HG03575 (cell line): ENCODE results near the gene EDC3.
"Not testable (repeated sequence)": the region's sequence is repeated elsewhere in the genome, so short reads cannot be mapped to it uniquely, and the experiment has no call there.

Source experiments
- ATAC-seq: cut with Tn5 transposase; IDR thresholded peaks from one replicate; pipeline ENCODE4 v1.9.1; 2021; ENCODE audit not compliant: unreplicated experiment, insufficient number of reproducible peaks, low FRiP score; ENCODE audit errors: extremely low read depth

Gene EDC3

GRCh38 chr15:74596736-74597135 is 99.1 kb downstream of the EDC3 start:
- ATAC-seq, result not testable (repeated sequence)

GRCh38 chr15:74595271-74595670 is 100.6 kb downstream of the EDC3 start:
- ATAC-seq, result no peak

GRCh38 chr15:74594455-74594854 is 101.4 kb downstream of the EDC3 start:
- ATAC-seq, result no peak

- no peak for ATAC-seq
Measured at GRCh38 chr15:74593122-74593521, 102.7 kb downstream of the EDC3 start.

GRCh38 chr15:74592222-74592621 is 103.6 kb downstream of the EDC3 start:
- ATAC-seq, result no peak

GRCh38 chr15:74589826-74590225 is 106.0 kb downstream of the EDC3 start:
- ATAC-seq, result no peak

GRCh38 chr15:74585857-74586256 is 110.0 kb downstream of the EDC3 start:
- ATAC-seq, result no peak

GRCh38 chr15:74585191-74585590 is 110.6 kb downstream of the EDC3 start:
- no peak for ATAC-seq

- no peak for ATAC-seq
Measured at GRCh38 chr15:74584779-74585178, 111.0 kb downstream of the EDC3 start.

- no peak for ATAC-seq
Measured at GRCh38 chr15:74584204-74584603, 111.6 kb downstream of the EDC3 start.
